HG03457 (cell line): Measurements from ENCODE around the gene UGT1A6.

ENCODE experiments used
- ATAC-seq: cut with Tn5 transposase; IDR thresholded peaks from one replicate; pipeline ENCODE4 v1.9.1; 2021; ENCODE audit warnings: moderate number of reproducible peaks; ENCODE audit not compliant: unreplicated experiment

The UGT1A6 gene

GRCh38 chr2:233764264-233764663 is 71.6 kb downstream of the UGT1A6 start:
- no peak for ATAC-seq

- ATAC-seq = no peak
Measured at GRCh38 chr2:233764761-233765160, 72.1 kb downstream of the UGT1A6 start.

- ATAC-seq = no peak
Measured at GRCh38 chr2:233766416-233766815, 73.7 kb downstream of the UGT1A6 start.

- no peak for ATAC-seq
Measured at GRCh38 chr2:233768076-233768475, 75.4 kb downstream of the UGT1A6 start.

- ATAC-seq = no peak
Measured at GRCh38 chr2:233769260-233769659, 76.6 kb downstream of the UGT1A6 start.

- no peak for ATAC-seq
Measured at GRCh38 chr2:233772153-233772552, 79.5 kb downstream of the UGT1A6 start.

GRCh38 chr2:233772583-233772982 is 79.9 kb downstream of the UGT1A6 start:
- ATAC-seq = no peak

GRCh38 chr2:233773854-233774253 is 81.2 kb downstream of the UGT1A6 start:
- ATAC-seq = no peak

GRCh38 chr2:233775414-233775813 is 82.7 kb downstream of the UGT1A6 start:
- ATAC-seq = no peak

GRCh38 chr2:233778030-233778429 is 85.3 kb downstream of the UGT1A6 start, which contains the start of gene MROH2A:
Gene MROH2A, plus strand, starts transcription at chr2:233778330. Its CDS starts 1,029 bp downstream, at chr2:233779359.
- no peak for ATAC-seq

GRCh38 chr2:233779722-233780121 is 87.0 kb downstream of the UGT1A6 start:
- ATAC-seq = no peak

- ATAC-seq = no peak
Measured at GRCh38 chr2:233780771-233781170, 88.1 kb downstream of the UGT1A6 start.

GRCh38 chr2:233789554-233789953 is 96.9 kb downstream of the UGT1A6 start:
- no peak for ATAC-seq

GRCh38 chr2:233791151-233791882 is 98.6 kb downstream of the UGT1A6 start:
- no peak for ATAC-seq

GRCh38 chr2:233791883-233792329 is 99.2 kb downstream of the UGT1A6 start:
- no peak for ATAC-seq

GRCh38 chr2:233792720-233793119 is 100.0 kb downstream of the UGT1A6 start:
- no peak for ATAC-seq

- no peak for ATAC-seq
Measured at GRCh38 chr2:233793465-233794127, 100.9 kb downstream of the UGT1A6 start.

GRCh38 chr2:233794128-233794658 is 101.5 kb downstream of the UGT1A6 start:
- ATAC-seq = no peak

- no peak for ATAC-seq
Measured at GRCh38 chr2:233795735-233796171, 103.1 kb downstream of the UGT1A6 start.

GRCh38 chr2:233796254-233796653 is 103.6 kb downstream of the UGT1A6 start:
- no peak for ATAC-seq

GRCh38 chr2:233798335-233799086 is 105.8 kb downstream of the UGT1A6 start:
- ATAC-seq = no peak
